ENCODE measurements around the gene CACUL1. TPM values are rescaled to one million over a fixed set of nuclear protein-coding genes. Genes with fewer than 3 reads are reported as not detected.

Gene CACUL1
- total and polyA plus RNA-seq, 10 donors, result 4.3 to 56.7 (median 34.9) TPM

- Histone ChIP-seq H3K27me3 (replicated peaks in 1 of 7) (no peaks in the 10 kb centered on the region), H3K4me1 (peaks cover 0 to 15% (median 3%) of the 10 kb centered on the region in 6 donors), H3K4me3 (no peak overlapping the region), H3K9me3 (no peaks in the 10 kb centered on the region), H3K36me3 (peaks cover 0 to 69% (median 10%) of the 10 kb centered on the region in 6 donors), H3K27ac (no peak overlapping the region)
- TF ChIP-seq POLR2A (IDR thresholded peaks at IDR 0.05) (no peak), POLR2AphosphoS5 (IDR thresholded peaks at IDR 0.05) (no peak)
- no peak for DNase-seq
- intact Hi-C loops (cut with DNase I; ENCODE audit: low total_unique reads), result no loop called here
These were observed 59.9 kb downstream of the CACUL1 start for GRCh38 chr10:118694848-118695247.

DNA sequence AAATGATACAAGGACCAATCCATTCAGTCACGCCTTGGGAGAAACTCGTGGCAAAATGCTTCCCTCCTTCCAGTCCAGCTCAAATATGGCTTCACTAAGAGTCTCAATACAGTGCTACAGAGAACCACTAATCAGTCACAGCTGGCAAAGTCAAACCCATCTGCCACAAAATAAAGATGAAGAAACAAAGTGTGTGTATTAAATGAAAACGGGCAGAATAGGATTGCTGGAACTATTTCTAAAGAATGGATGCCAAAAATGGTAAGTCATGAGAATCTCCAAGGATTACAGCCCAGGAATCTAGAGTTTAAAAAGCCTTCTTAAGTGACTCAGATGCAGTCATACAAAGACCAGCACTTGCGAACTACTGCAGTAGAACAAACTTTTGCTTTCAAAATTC lies 61.9 kb downstream of the CACUL1 start:
- Histone ChIP-seq H3K4me1 (no peaks in the 10 kb centered on the region), H3K27ac (no peak overlapping the region), H3K27me3 (replicated peaks in 1 of 7) (no peaks in the 10 kb centered on the region), H3K36me3 (peaks cover 0 to 69% (median 19%) of the 10 kb centered on the region in 6 donors), H3K4me3 (no peak overlapping the region), H3K9me3 (no peaks in the 10 kb centered on the region)
- TF ChIP-seq POLR2A (IDR thresholded peaks at IDR 0.05), result no peak
- no peak for TF ChIP-seq CTCF (IDR thresholded peaks at IDR 0.05 in 8 of 11, conservative IDR thresholded peaks at IDR 0.05 in 3 of 11)
- no peak for TF ChIP-seq POLR2AphosphoS5 (IDR thresholded peaks at IDR 0.05)
- DNase-seq, result no peak
- 85 to 94% (median 89%) methylated on average over 4 of the region's 4 CpGs for WGBS, 5 donors
- intact Hi-C loops (cut with DNase I; ENCODE audit: low total_unique reads), result no loop called here

- intact Hi-C loops (cut with DNase I; ENCODE audit: low total_unique reads), result no loop called here
- peaks cover 3 to 89% (median 44%) of the 10 kb centered on the region in 6 donors for H3K36me3 ChIP-seq
- 93 to 97% (median 94%) methylated on average over 4 of the region's 4 CpGs for WGBS, 5 donors
- H3K27ac ChIP-seq, result no peak overlapping the region
- H3K4me1 ChIP-seq, result no peaks in the 10 kb centered on the region
- TF ChIP-seq POLR2AphosphoS5 (IDR thresholded peaks at IDR 0.05), result no peak
- no peak for TF ChIP-seq POLR2A (IDR thresholded peaks at IDR 0.05)
- TF ChIP-seq CTCF (IDR thresholded peaks at IDR 0.05 in 8 of 11, conservative IDR thresholded peaks at IDR 0.05 in 3 of 11), result no peak
- no peaks in the 10 kb centered on the region for H3K9me3 ChIP-seq
- H3K4me3 ChIP-seq, result no peak overlapping the region
- no peaks in the 10 kb centered on the region for H3K27me3 ChIP-seq (replicated peaks in 1 of 7)
- DNase-seq, result no peak
These were observed 65.5 kb downstream of the CACUL1 start for GRCh38 chr10:118689070-118689858.

GRCh38 chr10:118687472-118687871 lies 67.3 kb downstream of the CACUL1 start:
- intact Hi-C loops (cut with DNase I; ENCODE audit: low total_unique reads), result no loop called here
- TF ChIP-seq POLR2AphosphoS5 (IDR thresholded peaks at IDR 0.05) (no peak), CTCF (IDR thresholded peaks at IDR 0.05 in 8 of 11, conservative IDR thresholded peaks at IDR 0.05 in 3 of 11) (no peak), POLR2A (IDR thresholded peaks at IDR 0.05) (no peak)
- no peak overlapping the region for H3K4me3 ChIP-seq
- peaks cover 3 to 90% (median 55%) of the 10 kb centered on the region in 6 donors for H3K36me3 ChIP-seq
- no peak for DNase-seq
- H3K4me1 ChIP-seq, result no peaks in the 10 kb centered on the region
- no peak overlapping the region for H3K27ac ChIP-seq
- no peaks in the 10 kb centered on the region for H3K9me3 ChIP-seq
- H3K27me3 ChIP-seq (replicated peaks in 1 of 7), result no peaks in the 10 kb centered on the region
